Esophagus mucosa (tissue), 1 donor: ENCODE results near the gene TMEM53. TPM values are rescaled to one million over a fixed set of nuclear protein-coding genes. Genes with fewer than 3 reads are reported as not detected.

ENCODE experiments used
- total RNA-seq: library from RNA; stranded (reverse); gene quantifications from one replicate; pipeline ENCODE4 v1.2.4, GENCODE V29; 2023
- donor health status: DM: yes; HTN: yes; CAD: no.

The TMEM53 gene
- total RNA-seq, 1 donor from 2014 or later = 4.4 TPM

Other genes with a start within 250 kb of the TMEM53 start
- not detected for gene ARMH1, start 233 bp upstream of the TMEM53 start, total RNA-seq
- not detected for gene RNU5D-1, start 56.7 kb upstream of the TMEM53 start, total RNA-seq
- gene KIF2C, start 65.4 kb upstream of the TMEM53 start, total RNA-seq = 15.2 TPM
- 2,198 TPM for gene RPS8, start 101.1 kb upstream of the TMEM53 start, total RNA-seq
- not detected for gene BEST4, start 113.7 kb upstream of the TMEM53 start, total RNA-seq
- gene PLK3, start 125.9 kb upstream of the TMEM53 start, total RNA-seq = 20.7 TPM
- gene DYNLT4, start 132.9 kb upstream of the TMEM53 start, total RNA-seq = not detected
- gene BTBD19, start 134.0 kb upstream of the TMEM53 start, total RNA-seq = 2.4 TPM
- 0.40 TPM for gene PTCH2, start 168.8 kb upstream of the TMEM53 start, total RNA-seq